ENCODE data around the gene MAML3. TPM values are rescaled to one million over a fixed set of nuclear protein-coding genes. Genes with fewer than 3 reads are reported as not detected.

Gene MAML3
- total RNA-seq, 1 donor from 2014 or later, result 2.0 TPM

GRCh38 chr4:139865537-139865936 lies 288.4 kb downstream of the MAML3 start:
- DNase-seq (ENCODE audit: low read depth), result no peak

GRCh38 chr4:139863531-139863930 lies 290.5 kb downstream of the MAML3 start:
- DNase-seq (ENCODE audit: low read depth), result no peak

GRCh38 chr4:139861471-139861870 lies 292.5 kb downstream of the MAML3 start:
- DNase-seq (ENCODE audit: low read depth), result no peak

GRCh38 chr4:139860435-139861024 lies 293.5 kb downstream of the MAML3 start:
- no peak for DNase-seq (ENCODE audit: low read depth)

GRCh38 chr4:139859876-139860275 lies 294.1 kb downstream of the MAML3 start:
- DNase-seq (ENCODE audit: low read depth), result no peak

GRCh38 chr4:139858436-139859205 lies 295.4 kb downstream of the MAML3 start:
- no peak for DNase-seq (ENCODE audit: low read depth)

- DNase-seq (ENCODE audit: low read depth), result no peak
Observed at GRCh38 chr4:139857977-139858376, 296.0 kb downstream of the MAML3 start.

- DNase-seq (ENCODE audit: low read depth), result no peak
Observed at GRCh38 chr4:139857021-139857420, 297.0 kb downstream of the MAML3 start.

- DNase-seq (ENCODE audit: low read depth), result no peak
Observed at GRCh38 chr4:139854668-139855403, 299.1 kb downstream of the MAML3 start.

GRCh38 chr4:139853309-139853708 lies 300.7 kb downstream of the MAML3 start:
- no peak for DNase-seq (ENCODE audit: low read depth)

GRCh38 chr4:139852612-139853269 lies 301.2 kb downstream of the MAML3 start:
- peak; percentile 18 for DNase-seq (ENCODE audit: low read depth)

GRCh38 chr4:139851639-139852038 lies 302.3 kb downstream of the MAML3 start:
- no peak for DNase-seq (ENCODE audit: low read depth)

GRCh38 chr4:139851133-139851532 lies 302.9 kb downstream of the MAML3 start:
- no peak for DNase-seq (ENCODE audit: low read depth)

GRCh38 chr4:139849219-139849618 lies 304.8 kb downstream of the MAML3 start:
- no peak for DNase-seq (ENCODE audit: low read depth)

GRCh38 chr4:139848028-139848427 lies 306.0 kb downstream of the MAML3 start:
- no peak for DNase-seq (ENCODE audit: low read depth)

GRCh38 chr4:139847602-139848001 lies 306.4 kb downstream of the MAML3 start:
- no peak for DNase-seq (ENCODE audit: low read depth)

- no peak for DNase-seq (ENCODE audit: low read depth)
Observed at GRCh38 chr4:139846766-139847165, 307.2 kb downstream of the MAML3 start.

GRCh38 chr4:139845453-139846093 lies 308.4 kb downstream of the MAML3 start:
- DNase-seq (ENCODE audit: low read depth), result no peak

GRCh38 chr4:139844459-139845036 lies 309.4 kb downstream of the MAML3 start:
- DNase-seq (ENCODE audit: low read depth), result no peak

GRCh38 chr4:139844057-139844456 lies 309.9 kb downstream of the MAML3 start:
- no peak for DNase-seq (ENCODE audit: low read depth)

GRCh38 chr4:139843641-139844040 lies 310.3 kb downstream of the MAML3 start:
- no peak for DNase-seq (ENCODE audit: low read depth)

Data from renal cortical epithelial cell (primary cell).